CD14-positive monocyte (primary cell): ENCODE data around the gene HOXA1. TPM values are rescaled to one million over a fixed set of nuclear protein-coding genes. Genes with fewer than 3 reads are reported as not detected.

ENCODE experiments used
- DNase-seq, 3 donors: peaks; one replicate each; pipeline ENCODE4 v3.0.0-alpha.2; 2011 to 2022
- H2AFZ ChIP-seq: 2 replicates; pipeline ENCODE4 v1.6.0; 2012; ENCODE audit warnings: mild to moderate bottlenecking, low read depth, low read length, inconsistent platforms; ENCODE audit not compliant: insufficient read depth, poor library complexity, severe bottlenecking
- H3K27ac ChIP-seq, 2 donors: 1 replicate in 1 of 2; 2 replicates in 1 of 2; pipeline ENCODE4 v1.5.1; 2012 to 2013; ENCODE audit warnings: low read length in 2 of 2, control low read depth in 1 of 2, inconsistent platforms in 1 of 2, low read depth in 1 of 2, mild to moderate bottlenecking in 1 of 2
- H3K27me3 ChIP-seq, 2 donors: one replicate each; pipeline versions ENCODE4 v1.6.0 to v1.6.1; 2011 to 2013; ENCODE audit warnings: low read length in 2 of 2; ENCODE audit not compliant: control insufficient read depth in 2 of 2, insufficient read depth in 2 of 2
- H3K36me3 ChIP-seq, 2 donors: replicated peaks in 1 of 2; 1 replicate in 1 of 2; 2 replicates in 1 of 2; pipeline versions ENCODE4 v1.5.1 to v1.6.1; 2012 to 2013; ENCODE audit warnings: low read length in 2 of 2, control low read depth in 1 of 2, inconsistent platforms in 1 of 2, mild to moderate bottlenecking in 1 of 2; ENCODE audit not compliant: insufficient read depth in 2 of 2, control insufficient read depth in 1 of 2
- H3K4me1 ChIP-seq, 2 donors: 1 replicate in 1 of 2; 2 replicates in 1 of 2; pipeline versions ENCODE4 v1.5.1 to v1.6.1; 2012 to 2013; ENCODE audit warnings: low read length in 2 of 2, control low read depth in 1 of 2, inconsistent platforms in 1 of 2, mild to moderate bottlenecking in 1 of 2, moderate library complexity in 1 of 2; ENCODE audit not compliant: insufficient read depth in 2 of 2, control insufficient read depth in 1 of 2
- H3K4me2 ChIP-seq: replicated peaks from 2 replicates; pipeline ENCODE3; 2012; ENCODE audit warnings: low read length, moderate library complexity, mild to moderate bottlenecking; ENCODE audit not compliant: poor library complexity, severe bottlenecking; ENCODE audit errors: extremely low read depth
- H3K4me3 ChIP-seq, 3 experiments: fragments of 200-600 bp in 1 of 3; sonication (generic) in 1 of 3; replicated peaks in 1 of 3; 1 replicate in 2 of 3; 2 replicates in 1 of 3; pipeline ENCODE4 v1.5.1; 2011 to 2013; ENCODE audit warnings: low read length in 3 of 3, mild to moderate bottlenecking in 3 of 3, control low read depth in 2 of 3, low read depth in 2 of 3, inconsistent platforms in 1 of 3, moderate library complexity in 1 of 3
- H3K79me2 ChIP-seq: 2 replicates; pipeline ENCODE4 v1.6.0; 2012; ENCODE audit warnings: mild to moderate bottlenecking, control low read depth, inconsistent platforms, low read length, moderate library complexity; ENCODE audit not compliant: insufficient read depth
- H3K9ac ChIP-seq: 2 replicates; pipeline ENCODE4 v1.6.0; 2017; ENCODE audit warnings: low read length, mild to moderate bottlenecking; ENCODE audit not compliant: insufficient read depth, poor library complexity, severe bottlenecking
- H3K9me3 ChIP-seq, 2 donors: replicated peaks in 1 of 2; 1 replicate in 1 of 2; 2 replicates in 1 of 2; pipeline versions ENCODE4 v1.5.1 to v1.6.1; 2012 to 2013; ENCODE audit warnings: low read length in 2 of 2, control low read depth in 1 of 2; ENCODE audit not compliant: control insufficient read depth in 1 of 2, insufficient read depth in 1 of 2
- H4K20me1 ChIP-seq: 2 replicates; pipeline ENCODE4 v1.6.0; 2012; ENCODE audit warnings: mild to moderate bottlenecking, low read length, control low read depth, moderate library complexity; ENCODE audit not compliant: insufficient read depth
- H3K27ac Mint-ChIP-seq, 7 donors: one replicate each; pipeline ENCODE4 v1.8.0; 2020; ENCODE audit warnings: mild to moderate bottlenecking in 7 of 7, mixed read lengths in 7 of 7, moderate library complexity in 6 of 7, inconsistent platforms in 2 of 7
- H3K27me3 Mint-ChIP-seq, 3 donors: one replicate each; pipeline ENCODE4 v1.8.0; 2021 to 2022; ENCODE audit warnings: low read depth in 3 of 3, mild to moderate bottlenecking in 3 of 3, mixed read lengths in 3 of 3, moderate library complexity in 3 of 3, inconsistent platforms in 1 of 3
- H3K36me3 Mint-ChIP-seq, 2 donors: one replicate each; pipeline ENCODE4 v1.8.0; 2020; ENCODE audit warnings: mixed read lengths in 2 of 2, inconsistent platforms in 1 of 2, mild to moderate bottlenecking in 1 of 2
- H3K4me1 Mint-ChIP-seq: one replicate; pipeline ENCODE4 v1.8.0; 2020; ENCODE audit warnings: mild to moderate bottlenecking, mixed read lengths
- H3K4me3 Mint-ChIP-seq, 2 donors: one replicate each; pipeline ENCODE4 v1.8.0; 2020; ENCODE audit warnings: mild to moderate bottlenecking in 2 of 2, mixed read lengths in 2 of 2, moderate library complexity in 1 of 2
- H3K9me3 Mint-ChIP-seq, 7 donors: one replicate each; pipeline ENCODE4 v1.8.0; 2020 to 2022; ENCODE audit warnings: mixed read lengths in 7 of 7, mild to moderate bottlenecking in 6 of 7, moderate library complexity in 6 of 7, inconsistent platforms in 2 of 7
- CTCF ChIP-seq: fragments of 200-600 bp; IDR thresholded peaks from one replicate; pipeline ENCODE4 v1.8.0; 2022; ENCODE audit warnings: antibody characterized with exemption, mild to moderate bottlenecking
- WGBS: methylation state at CpG from one replicate; pipeline ENCODE4 v1.1.5; 2013; ENCODE audit warnings: missing lambda C conversion rate; ENCODE audit not compliant: insufficient coverage; 5-methylcytosine and 5-hydroxymethylcytosine counted together
- intact Hi-C, 2 donors: fragments of 100-400 bp; cut with micrococcal nuclease; formaldehyde crosslinking; loops; one replicate each; pipeline versions ENCODE4 v1.15.0 to v1.15.1; 2023
- polyA plus RNA-seq, 3 donors: library from polyadenylated mRNA; depleted of rRNA in 1 of 3; unstranded in 2 of 3; stranded (reverse) in 1 of 3; fragments of 300-500 nt in 2 of 3; fragments of >200 nt in 1 of 3; fragmentation: Illumina TruSeq in 2 of 3; gene quantifications; 1 replicate in 2 of 3; 2 replicates in 1 of 3; pipeline ENCODE4 v1.2.3, GENCODE V29; 2012 to 2021

HOXA1 gene
- polyA plus RNA-seq, 3 donors, result 0.11 to 0.37 TPM; not detected in 1

GRCh38 chr7:27100694-27101170 lies 4.9 kb upstream of the HOXA1 start:
- H3K4me2 ChIP-seq, result no peak overlapping the region
- no peak for TF ChIP-seq CTCF
- intact Hi-C loops, result no loop called here
- no peak overlapping the region for H3K27ac Mint-ChIP-seq
- H3K4me3 Mint-ChIP-seq, result peak overlapping the region in 1 of 2 donors; percentile 79
- peaks cover 54 to 57% of the 10 kb centered on the region in 2 donors for H3K36me3 Mint-ChIP-seq
- peaks cover 75 to 88% (median 79%) of the 10 kb centered on the region in 3 donors for H3K27me3 Mint-ChIP-seq
- H3K27me3 ChIP-seq, result peaks cover 56 to 84% of the 10 kb centered on the region in 2 donors
- no peak overlapping the region for H3K9ac ChIP-seq
- H3K9me3 ChIP-seq, result peaks cover 0 to 24% of the 10 kb centered on the region in 2 donors
- H3K9me3 Mint-ChIP-seq, result peaks cover 0 to 46% (median 19%) of the 10 kb centered on the region in 7 donors
- peaks cover 51% of the 10 kb centered on the region for H3K4me1 Mint-ChIP-seq
- peaks cover 31% of the 10 kb centered on the region for H3K79me2 ChIP-seq
- no peak overlapping the region for H2AFZ ChIP-seq
- peaks cover 83% of the 10 kb centered on the region for H4K20me1 ChIP-seq
- H3K27ac ChIP-seq, result no peak overlapping the region
- WGBS, result 100% methylated on average over 6 of the region's 8 CpGs
- peaks cover 9 to 32% of the 10 kb centered on the region in 2 donors for H3K36me3 ChIP-seq
- no peak overlapping the region for H3K4me3 ChIP-seq
- H3K4me1 ChIP-seq, result peaks cover 38 to 43% of the 10 kb centered on the region in 2 donors
- no peak for DNase-seq

GRCh38 chr7:27099453-27100370 lies 3.9 kb upstream of the HOXA1 start:
- no peak overlapping the region for H2AFZ ChIP-seq
- H3K4me3 Mint-ChIP-seq, result peak overlapping the region in 1 of 2 donors; percentile 95
- intact Hi-C loops, result loop anchor here (5.0 to 10.0 kb wide), 3 partner anchors 58 to 237 kb away; partner anchors contain the start of genes HOXA7 (in 1 of the 2) and SKAP2 (in 1 of the 2)
- peaks cover 55 to 61% of the 10 kb centered on the region in 2 donors for H3K36me3 Mint-ChIP-seq
- no peak overlapping the region for H3K4me2 ChIP-seq
- H3K9me3 ChIP-seq, result peaks cover 0 to 24% of the 10 kb centered on the region in 2 donors
- H3K27me3 Mint-ChIP-seq, result peaks cover 74 to 88% (median 75%) of the 10 kb centered on the region in 3 donors
- peaks cover 48 to 53% of the 10 kb centered on the region in 2 donors for H3K4me1 ChIP-seq
- H3K9ac ChIP-seq, result no peak overlapping the region
- peaks cover 31% of the 10 kb centered on the region for H3K79me2 ChIP-seq
- no peak for TF ChIP-seq CTCF
- H3K27ac ChIP-seq, result no peak overlapping the region
- no CpG with 5 or more reads among the region's 8 CpGs for WGBS
- no peak overlapping the region for H3K4me3 ChIP-seq
- DNase-seq, result no peak
- H3K27me3 ChIP-seq, result peaks cover 53 to 82% of the 10 kb centered on the region in 2 donors
- H3K27ac Mint-ChIP-seq, result no peak overlapping the region
- peaks cover 61% of the 10 kb centered on the region for H3K4me1 Mint-ChIP-seq
- H3K36me3 ChIP-seq, result peaks cover 9 to 32% of the 10 kb centered on the region in 2 donors
- H4K20me1 ChIP-seq, result peaks cover 77% of the 10 kb centered on the region
- peaks cover 0 to 48% (median 19%) of the 10 kb centered on the region in 7 donors for H3K9me3 Mint-ChIP-seq
